Ramos (cell line): ENCODE results near the gene SPATA25.
"Not testable (repeated sequence)": the region's sequence is repeated elsewhere in the genome, so short reads cannot be mapped to it uniquely, and the experiment has no call there.

Experiments used
- in situ Hi-C: fragments of 300-500 bp; cut with MboI; formaldehyde crosslinking; loops from one replicate; pipeline ENCODE4 v1.14.3; 2022; ENCODE audit warnings: low sequenced_read_pairs; ENCODE audit not compliant: unreplicated experiment

The SPATA25 gene

DNA sequence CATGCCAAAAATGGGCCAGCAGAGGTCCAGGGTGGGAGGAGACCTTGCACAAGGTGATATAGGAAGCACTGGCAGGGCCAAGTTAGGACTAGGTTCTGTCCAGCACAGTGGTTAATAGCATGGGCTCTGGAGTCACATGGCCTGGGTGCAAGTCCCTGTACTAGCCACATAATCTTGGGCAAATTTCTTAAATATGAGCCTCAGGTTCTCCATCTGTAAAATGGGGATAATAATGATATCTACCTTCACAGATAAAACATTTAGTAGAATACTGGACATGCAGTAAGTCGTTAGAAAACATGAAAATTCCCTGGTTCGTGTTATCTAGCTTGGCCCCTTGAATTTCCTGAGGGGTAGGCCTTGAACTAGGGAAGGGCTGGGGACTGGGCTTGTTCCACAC is 9.9 kb upstream of the SPATA25 start:
- in situ Hi-C loops: no loop called here

DNA sequence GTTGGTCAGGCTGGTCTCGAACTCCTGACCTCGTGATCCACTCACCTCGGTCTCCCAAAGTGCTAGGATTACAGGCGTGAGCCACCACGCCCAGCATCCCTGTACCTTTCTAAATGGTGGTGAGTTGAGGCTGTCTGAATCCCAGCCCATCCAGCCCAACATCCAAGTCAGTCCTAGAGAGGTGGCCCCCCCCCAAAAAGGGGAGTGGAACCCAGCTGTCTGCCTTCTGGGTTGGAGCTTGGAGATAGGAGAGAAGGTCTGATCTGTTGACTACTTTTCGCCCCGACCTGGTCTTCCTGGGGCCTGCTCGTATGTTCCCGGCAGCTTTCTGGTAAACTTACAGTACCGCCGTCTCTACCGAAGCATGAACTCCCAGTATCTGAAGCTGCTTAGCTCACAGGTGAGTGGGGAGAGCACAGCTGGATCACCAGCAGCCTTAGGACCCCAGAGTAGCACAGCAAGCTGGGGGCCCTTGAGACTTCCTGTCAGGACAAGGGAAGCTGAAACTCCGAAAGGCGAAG is 9.3 kb upstream of the SPATA25 start:
- in situ Hi-C loops: no loop called here

DNA sequence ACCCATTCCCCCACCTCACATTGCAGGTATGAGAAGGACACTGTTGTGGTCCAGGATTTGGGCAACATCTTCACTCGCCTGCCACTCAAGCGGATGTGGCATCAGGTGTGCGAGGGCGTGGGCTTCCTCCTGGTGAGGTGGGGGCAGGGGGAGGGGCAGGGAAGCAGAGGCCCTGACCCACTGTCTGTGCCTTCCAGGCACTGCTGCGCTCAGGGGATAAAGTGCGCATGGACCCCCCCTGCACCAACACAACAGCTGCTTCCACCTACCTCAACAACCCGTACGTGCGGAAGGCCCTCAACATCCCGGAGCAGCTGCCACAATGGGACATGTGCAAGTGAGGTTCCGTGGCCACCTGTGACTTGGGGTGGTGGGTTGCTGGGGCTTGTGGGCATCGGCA is 7.4 kb upstream of the SPATA25 start:
- in situ Hi-C loops: no loop called here

- in situ Hi-C loops: no loop called here
Measured at GRCh38 chr20:45893831-45894230, 6.4 kb upstream of the SPATA25 start.

DNA sequence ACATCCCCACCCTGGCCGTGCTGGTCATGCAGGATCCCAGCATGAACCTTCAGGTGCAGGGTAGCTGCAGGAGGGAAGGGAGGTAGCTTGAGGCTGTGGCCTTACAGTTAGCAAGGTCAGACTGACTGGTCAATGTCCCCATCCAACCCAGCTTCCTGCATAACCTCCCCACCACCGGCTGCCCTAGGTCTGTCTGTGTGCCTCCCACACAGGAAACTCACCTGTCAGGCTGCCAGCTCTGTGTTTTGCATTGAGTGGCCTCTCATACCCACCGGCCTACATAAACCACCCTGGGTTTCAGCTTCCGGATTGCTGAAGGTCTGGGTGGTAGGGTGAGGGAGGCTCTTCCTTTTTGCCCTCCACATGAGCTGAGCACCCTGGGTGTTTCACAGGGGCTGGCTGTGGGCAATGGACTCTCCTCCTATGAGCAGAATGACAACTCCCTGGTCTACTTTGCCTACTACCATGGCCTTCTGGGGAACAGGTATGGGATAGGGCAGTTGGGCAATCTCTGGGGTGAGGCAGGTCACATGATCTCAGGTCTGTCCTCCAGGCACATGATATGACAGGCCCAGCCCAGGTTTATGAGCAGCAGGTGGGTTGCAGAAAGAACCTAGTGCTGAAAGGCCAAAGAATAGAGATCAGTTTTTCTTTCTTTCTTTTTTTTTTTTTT is 5.5 kb upstream of the SPATA25 start:
- in situ Hi-C loops: no loop called here

DNA sequence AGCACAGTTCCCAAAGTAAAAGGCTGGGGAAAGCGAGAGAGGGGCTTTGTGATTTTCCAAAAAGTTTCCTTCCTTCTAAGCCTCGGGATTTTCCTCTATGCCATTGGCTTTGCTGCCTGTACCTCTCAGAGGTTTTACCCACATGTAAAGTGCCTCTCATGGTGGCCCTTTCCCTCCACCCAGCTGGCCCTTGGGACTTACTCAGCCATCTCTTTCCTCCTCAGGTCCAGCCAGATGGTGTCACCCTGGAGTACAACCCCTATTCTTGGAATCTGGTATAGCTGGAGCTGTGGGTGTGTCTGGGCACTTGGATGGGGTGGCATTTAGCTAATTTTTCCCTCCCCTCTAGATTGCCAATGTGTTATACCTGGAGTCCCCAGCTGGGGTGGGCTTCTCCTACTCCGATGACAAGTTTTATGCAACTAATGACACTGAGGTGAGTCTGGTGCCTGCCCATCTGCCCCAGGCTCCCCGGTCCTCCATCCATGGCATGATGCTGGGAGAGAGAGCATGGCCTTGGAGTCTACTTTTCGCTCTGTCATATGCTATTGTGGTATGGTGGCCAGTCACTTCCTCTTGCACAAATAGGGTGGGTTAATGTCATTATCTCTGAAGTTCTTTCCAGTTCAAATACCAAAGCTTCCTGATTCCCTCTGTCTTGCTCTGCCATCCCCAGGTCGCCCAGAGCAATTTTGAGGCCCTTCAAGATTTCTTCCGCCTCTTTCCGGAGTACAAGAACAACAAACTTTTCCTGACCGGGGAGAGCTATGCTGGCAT is 4.8 kb upstream of the SPATA25 start:
- in situ Hi-C loops: no loop called here

GRCh38 chr20:45890985-45891983 is 3.9 kb upstream of the SPATA25 start, which contains the start of the genes CTSA and NEURL2:
Gene CTSA (plus strand): TSS chr20:45891335. CDS start chr20:45891569, 234 bp downstream.
Gene NEURL2 (minus strand): TSS chr20:45891208. CDS start chr20:45890991, 217 bp downstream.
- in situ Hi-C loops: no loop called here

- in situ Hi-C loops: no loop called here
Measured at GRCh38 chr20:45890077-45890984, 2.9 kb upstream of the SPATA25 start.

DNA sequence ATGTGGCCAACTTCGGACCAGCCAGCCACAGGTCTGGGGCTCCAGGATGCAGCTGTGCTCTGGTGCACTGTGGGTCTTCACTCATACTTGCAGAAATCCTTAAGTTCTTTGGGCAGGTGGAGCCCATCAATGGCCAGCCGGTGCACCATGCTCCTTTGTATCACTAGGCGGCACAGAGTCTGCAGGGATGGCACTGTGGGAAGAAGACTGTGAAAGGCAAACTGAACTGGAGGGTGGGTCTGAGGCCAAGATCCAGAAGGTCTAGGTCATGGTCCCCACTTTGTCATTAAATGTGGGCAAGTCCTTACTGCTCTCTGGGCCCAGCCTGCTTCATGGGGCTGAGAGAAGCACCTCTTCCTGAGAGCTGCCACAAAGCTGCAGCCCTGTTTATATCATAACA is 1.3 kb upstream of the SPATA25 start:
- in situ Hi-C loops: no loop called here

- in situ Hi-C loops: no loop called here
Measured at GRCh38 chr20:45886590-45887345, 654 bp downstream of the SPATA25 start.

GRCh38 chr20:45883100-45883469 is 4.3 kb downstream of the SPATA25 start:
- in situ Hi-C loops: no loop called here

DNA sequence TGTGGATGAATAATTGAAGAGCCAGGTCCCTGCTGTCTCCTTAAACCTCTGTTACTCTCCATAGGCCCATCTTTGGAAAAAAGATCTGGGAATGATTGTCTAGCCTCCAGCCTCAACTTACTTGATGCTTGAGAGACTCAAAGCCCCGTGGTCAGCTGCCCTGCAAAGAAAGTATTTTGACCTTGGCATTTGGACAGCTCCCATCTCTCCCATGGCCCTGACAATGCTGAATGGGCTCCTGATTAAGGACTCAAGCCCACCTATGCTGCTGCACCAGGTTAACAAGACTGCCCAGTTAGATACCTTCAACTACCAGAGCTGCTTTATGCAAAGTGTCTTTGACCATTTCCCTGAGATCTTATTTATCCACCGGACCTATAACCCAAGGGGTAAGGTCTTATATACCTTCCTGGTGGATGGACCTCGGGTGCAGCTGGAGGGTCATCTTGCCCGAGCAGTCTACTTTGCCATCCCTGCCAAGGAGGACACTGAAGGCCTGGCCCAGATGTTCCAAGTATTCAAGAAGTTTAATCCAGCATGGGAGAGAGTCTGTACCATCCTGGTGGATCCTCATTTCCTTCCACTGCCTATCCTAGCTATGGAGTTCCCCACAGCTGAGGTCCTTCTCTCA is 4.8 kb downstream of the SPATA25 start:
- in situ Hi-C loops: no loop called here

- in situ Hi-C loops: no loop called here
Measured at GRCh38 chr20:45880988-45881788, 6.2 kb downstream of the SPATA25 start, which contains the start of gene ZSWIM1. Gene ZSWIM1 (plus strand): TSS chr20:45881227. CDS start chr20:45882593, 1,366 bp downstream.

DNA sequence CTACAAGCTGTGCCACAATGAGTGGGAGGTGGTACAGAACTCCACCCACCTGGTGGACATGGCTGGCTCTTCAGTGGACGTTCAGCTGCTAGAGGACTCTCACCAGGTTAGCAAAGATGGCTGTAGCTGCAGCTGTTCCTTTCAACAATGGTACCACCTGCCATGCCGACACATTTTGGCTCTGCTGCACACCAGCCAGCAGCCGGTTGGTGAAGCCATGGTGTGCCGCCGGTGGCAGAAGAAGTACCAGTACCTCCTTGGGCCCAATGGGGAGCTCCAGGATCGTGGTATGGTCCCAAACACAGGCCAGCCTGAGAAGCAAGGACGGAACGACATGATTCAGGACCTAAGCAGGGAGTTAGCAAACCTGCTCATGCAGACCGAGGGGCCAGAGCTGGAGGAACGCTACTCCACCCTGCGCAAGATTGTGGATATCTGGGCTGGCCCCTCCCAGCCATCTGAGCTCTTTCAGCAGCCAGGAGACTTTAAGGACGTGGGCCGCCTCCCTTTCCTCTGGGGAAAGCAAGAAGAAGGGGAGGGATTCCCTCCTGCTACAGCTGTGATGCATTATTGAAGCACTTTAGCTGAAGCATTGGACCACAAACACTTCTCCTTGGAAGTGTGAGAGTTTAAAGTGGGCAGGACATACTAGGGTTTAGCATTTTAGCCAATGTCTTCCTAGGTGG is 9.2 kb downstream of the SPATA25 start:
- in situ Hi-C loops: no loop called here

DNA sequence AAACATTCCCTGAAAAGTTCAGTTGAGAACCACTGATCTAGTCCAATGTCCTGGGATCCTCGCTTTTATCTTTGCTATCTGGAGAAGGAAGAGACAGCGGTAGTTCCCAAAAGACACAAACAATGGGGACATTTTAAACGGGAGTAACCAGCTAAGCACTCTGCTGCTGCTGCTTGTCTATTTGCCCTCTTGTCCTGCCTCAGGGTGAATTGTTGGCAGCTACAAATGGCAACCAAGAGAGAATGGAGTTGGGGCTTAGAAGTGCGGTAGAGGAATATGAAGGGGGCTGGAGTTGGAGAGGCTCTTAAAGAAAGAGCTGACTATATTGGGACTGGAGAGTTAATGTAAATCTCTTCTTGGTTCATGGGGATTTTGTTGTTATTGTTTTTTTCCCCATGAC is 12.8 kb downstream of the SPATA25 start:
- in situ Hi-C loops: no loop called here

GRCh38 chr20:45874104-45874481 is 13.3 kb downstream of the SPATA25 start:
- in situ Hi-C loops: not testable (repeated sequence)
